ENCODE results near the gene PLAAT3.

- no peak for TF ChIP-seq CTCF (IDR thresholded peaks at IDR 0.05)
- no peak for TF ChIP-seq EZH2phosphoT487 (IDR thresholded peaks at IDR 0.05)
Measured at GRCh38 chr11:63589000-63589399, 25.2 kb downstream of the PLAAT3 start.

Measured in neural progenitor cell (in vitro differentiated cells).